AG04450 (cell line): Measurements from ENCODE around the gene CTSA. TPM values are rescaled to one million over a fixed set of nuclear protein-coding genes. Genes with fewer than 3 reads are reported as not detected.

Experiments used
- CTCF ChIA-PET: fragments of 300-600, 350-600 bp; formaldehyde crosslinking; extraction: SDS; loops from one replicate; lab custom pipeline; 2022; ENCODE audit warnings: antibody characterized with exemption, inconsistent platforms; lab: Charles Lee
- POLR2A ChIA-PET: fragments of 350-600 bp; formaldehyde crosslinking; extraction: SDS; loops from one replicate; lab custom pipeline; 2021; ENCODE audit warnings: antibody characterized with exemption, inconsistent platforms; lab: Yijun Ruan, JAX
- DNase-seq: peaks from one replicate; pipeline ENCODE4 v3.0.0-alpha.2; 2011; ENCODE audit warnings: low read depth, low spot score
- H3K27ac ChIP-seq: one replicate; pipeline ENCODE4 v1.5.1; 2012; ENCODE audit warnings: low read depth, low read length, control low read depth
- H3K27me3 ChIP-seq: one replicate; pipeline ENCODE4 v1.6.0; 2012; ENCODE audit warnings: low read length; ENCODE audit not compliant: control insufficient read depth, insufficient read depth
- H3K4me3 ChIP-seq: 2 replicates; pipeline ENCODE4 v1.5.1; 2011; ENCODE audit warnings: mild to moderate bottlenecking, low read depth, low read length, control low read depth
- H3K9me3 ChIP-seq: 2 replicates; pipeline ENCODE4 v1.5.1; 2012; ENCODE audit warnings: low read length; ENCODE audit not compliant: control insufficient read depth, insufficient read depth
- polyA plus RNA-seq: library from polyadenylated mRNA; depleted of rRNA; stranded (reverse); fragments of >200 nt; gene quantifications from 2 replicates; pipeline ENCODE4 v1.2.3, GENCODE V29; 2011; rRNA removed
- TF ChIP-seq, protein P1 (sequence below): IDR thresholded peaks from 2 replicates; pipeline ENCODE4 v1.5.1; 2011; ENCODE audit warnings: low read depth, low read length, control low read depth, inconsistent platforms

CTSA gene
- polyA plus RNA-seq, 1 experiment, result 234 TPM

DNA sequence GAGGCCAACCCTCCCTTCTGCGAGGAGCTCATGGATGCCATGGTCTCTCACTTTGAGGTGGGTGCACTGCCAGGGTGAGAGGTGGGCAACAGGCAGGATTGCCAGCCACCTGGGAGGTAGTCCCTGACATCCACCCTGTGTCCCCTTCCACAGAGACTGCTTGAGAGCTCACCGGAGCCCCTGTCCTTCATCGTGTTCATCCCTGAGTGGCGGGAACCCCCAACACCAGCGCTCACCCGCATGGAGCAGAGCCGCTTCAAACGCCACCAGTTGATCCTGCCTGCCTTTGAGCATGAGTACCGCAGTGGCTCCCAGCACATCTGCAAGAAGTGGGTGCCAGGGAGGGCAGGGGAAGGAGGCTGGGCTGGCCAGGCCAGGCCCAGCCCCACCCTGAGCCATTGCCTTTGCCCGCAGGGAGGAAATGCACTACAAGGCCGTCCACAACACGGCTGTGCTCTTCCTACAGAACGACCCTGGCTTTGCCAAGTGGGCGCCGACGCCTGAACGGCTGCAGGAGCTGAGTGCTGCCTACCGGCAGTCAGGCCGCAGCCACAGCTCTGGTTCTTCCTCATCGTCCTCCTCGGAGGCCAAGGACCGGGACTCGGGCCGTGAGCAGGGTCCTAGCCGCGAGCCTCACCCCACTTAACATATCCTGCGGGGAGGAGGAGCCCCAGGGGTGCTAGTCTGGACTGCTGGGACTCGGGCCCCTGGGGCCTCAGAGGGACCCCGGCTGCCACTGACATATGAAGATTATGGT lies 56.2 kb downstream of the CTSA start:
- Histone ChIP-seq H3K9me3 (no peaks in the 10 kb centered on the region; the same call in 1 of the 2 replicates), H3K4me3 (no peak overlapping the region), H3K27me3 (no peaks in the 10 kb centered on the region), H3K27ac (no peak overlapping the region)
- CTCF ChIA-PET, result interaction anchor here (1.0 to 3.0 kb wide), 2 partner anchors 23 to 149 kb away, joined by 3 to 17 read pairs; no protein-coding TSS in a partner anchor
- POLR2A ChIA-PET, result interaction anchor here (0.5 to 5.6 kb wide), 3 partner anchors 11 to 63 kb away, joined by 5 to 43 read pairs (median 6); partner anchors contain the start of gene PCIF1
- TF ChIP-seq, protein P1, sequence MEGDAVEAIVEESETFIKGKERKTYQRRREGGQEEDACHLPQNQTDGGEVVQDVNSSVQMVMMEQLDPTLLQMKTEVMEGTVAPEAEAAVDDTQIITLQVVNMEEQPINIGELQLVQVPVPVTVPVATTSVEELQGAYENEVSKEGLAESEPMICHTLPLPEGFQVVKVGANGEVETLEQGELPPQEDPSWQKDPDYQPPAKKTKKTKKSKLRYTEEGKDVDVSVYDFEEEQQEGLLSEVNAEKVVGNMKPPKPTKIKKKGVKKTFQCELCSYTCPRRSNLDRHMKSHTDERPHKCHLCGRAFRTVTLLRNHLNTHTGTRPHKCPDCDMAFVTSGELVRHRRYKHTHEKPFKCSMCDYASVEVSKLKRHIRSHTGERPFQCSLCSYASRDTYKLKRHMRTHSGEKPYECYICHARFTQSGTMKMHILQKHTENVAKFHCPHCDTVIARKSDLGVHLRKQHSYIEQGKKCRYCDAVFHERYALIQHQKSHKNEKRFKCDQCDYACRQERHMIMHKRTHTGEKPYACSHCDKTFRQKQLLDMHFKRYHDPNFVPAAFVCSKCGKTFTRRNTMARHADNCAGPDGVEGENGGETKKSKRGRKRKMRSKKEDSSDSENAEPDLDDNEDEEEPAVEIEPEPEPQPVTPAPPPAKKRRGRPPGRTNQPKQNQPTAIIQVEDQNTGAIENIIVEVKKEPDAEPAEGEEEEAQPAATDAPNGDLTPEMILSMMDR, result no peak
- no peak for DNase-seq

DNA sequence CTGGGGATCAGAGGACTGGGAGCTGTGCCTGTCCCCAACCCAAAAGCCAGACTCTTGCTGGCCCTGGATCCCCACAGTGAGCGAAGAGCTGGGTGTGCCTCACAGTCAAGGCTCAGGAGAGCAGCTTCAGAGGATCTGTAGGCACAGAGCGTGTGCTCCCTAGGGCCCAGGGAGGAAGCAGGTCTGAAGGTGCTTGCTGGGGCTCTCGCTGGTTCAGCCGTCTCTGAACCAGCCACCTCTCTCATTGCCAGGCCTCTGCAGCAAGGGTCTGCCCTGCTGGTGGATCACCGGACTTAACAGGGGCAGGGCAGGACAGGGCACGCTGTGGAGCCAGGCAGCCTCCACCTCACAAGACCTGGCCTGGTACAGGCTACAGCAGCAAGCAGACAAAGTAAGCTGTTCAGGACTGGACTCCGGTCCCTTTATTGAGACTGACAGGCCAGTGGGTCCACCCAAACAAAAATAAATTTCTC lies 57.2 kb downstream of the CTSA start:
- Histone ChIP-seq H3K9me3 (no peaks in the 10 kb centered on the region; the same call in 1 of the 2 replicates), H3K4me3 (no peak overlapping the region), H3K27ac (peak overlapping the region; percentile 2), H3K27me3 (no peaks in the 10 kb centered on the region)
- TF ChIP-seq, protein P1, result no peak
- CTCF ChIA-PET, result interaction anchor here (3.0 kb wide), 1 partner anchor 22 kb away, joined by 17 read pairs; no protein-coding TSS in a partner anchor
- no peak for DNase-seq
- POLR2A ChIA-PET, result interaction anchor here (1.9 to 5.6 kb wide), 2 partner anchors 10 to 12 kb away, joined by 6 to 43 read pairs; partner anchors contain the start of gene PCIF1

Other genes starting within 250 kb of the CTSA start
- gene WFDC11, start 221.1 kb upstream of the CTSA start, polyA plus RNA-seq, result not detected in 2 replicates
- not detected in 2 replicates for gene WFDC13, start 189.3 kb upstream of the CTSA start, polyA plus RNA-seq
- gene WFDC10B, start 186.3 kb upstream of the CTSA start, polyA plus RNA-seq, result 0.29 TPM in 1 of 2 replicates, not detected in the other
- gene SPINT4, start 169.0 kb upstream of the CTSA start, polyA plus RNA-seq, result not detected in 2 replicates
- gene WFDC3, start 99.5 kb upstream of the CTSA start, polyA plus RNA-seq, result 0.30 TPM in 1 of 2 replicates, not detected in the other
- 43.9 and 45.3 TPM in 2 replicates for gene DNTTIP1, start 99.4 kb upstream of the CTSA start, polyA plus RNA-seq
- gene UBE2C, start 78.7 kb upstream of the CTSA start, polyA plus RNA-seq, result 25.3 and 27.8 TPM in 2 replicates
- 0.38 and 0.45 TPM in 2 replicates for gene TNNC2, start 64.0 kb upstream of the CTSA start, polyA plus RNA-seq
- 9.2 and 11.5 TPM in 2 replicates for gene SNX21, start 57.5 kb upstream of the CTSA start, polyA plus RNA-seq
- 27.0 and 37.7 TPM in 2 replicates for gene ACOT8, start 33.9 kb upstream of the CTSA start, polyA plus RNA-seq
- 4.5 and 4.6 TPM in 2 replicates for gene ZSWIM3, start 33.7 kb upstream of the CTSA start, polyA plus RNA-seq
- 5.3 and 6.5 TPM in 2 replicates for gene ZSWIM1, start 10.1 kb upstream of the CTSA start, polyA plus RNA-seq
- gene SPATA25, start 3.7 kb upstream of the CTSA start, polyA plus RNA-seq, result 0.43 and 0.50 TPM in 2 replicates
- 1.1 and 1.9 TPM in 2 replicates for gene NEURL2, start 127 bp upstream of the CTSA start, polyA plus RNA-seq
- 105 and 154 TPM in 2 replicates for gene PLTP, start 20.8 kb downstream of the CTSA start, polyA plus RNA-seq
- 11.5 and 14.6 TPM in 2 replicates for gene PCIF1, start 43.3 kb downstream of the CTSA start, polyA plus RNA-seq
- gene ZNF335, start 80.9 kb downstream of the CTSA start, polyA plus RNA-seq, result 5.5 and 7.6 TPM in 2 replicates
- gene MMP9, start 117.6 kb downstream of the CTSA start, polyA plus RNA-seq, result not detected in 2 replicates
- gene SLC12A5, start 137.9 kb downstream of the CTSA start, polyA plus RNA-seq, result 0.55 and 1.7 TPM in 2 replicates
- gene NCOA5, start 198.6 kb downstream of the CTSA start, polyA plus RNA-seq, result 21.5 and 27.0 TPM in 2 replicates
- 0.21 and 0.37 TPM in 2 replicates for gene CD40, start 227.0 kb downstream of the CTSA start, polyA plus RNA-seq